Kidney (tissue), 14 donors: Measurements from ENCODE around the gene CNTN4. TPM values are rescaled to one million over a fixed set of nuclear protein-coding genes. Genes with fewer than 3 reads are reported as not detected.

Experiments used
- DNase-seq, 5 donors: peaks; one replicate each; pipeline ENCODE4 v3.0.0-alpha.2; 2013 to 2020
- FAIRE-seq: peaks from 2 replicates; lab custom pipeline; 2012; peaks lifted over from hg19 to GRCh38; lab: Jason Lieb, UNC
- H3K27ac ChIP-seq, 2 donors: one replicate each; pipeline ENCODE4 v1.7.0; 2013; ENCODE audit warnings: low read depth in 2 of 2, low read length in 2 of 2, inconsistent platforms in 1 of 2
- H3K27me3 ChIP-seq: one replicate; pipeline ENCODE4 v1.7.1; 2013; ENCODE audit warnings: low read length, inconsistent platforms; ENCODE audit not compliant: control insufficient read depth, insufficient read depth
- H3K36me3 ChIP-seq, 3 donors: one replicate each; pipeline versions ENCODE4 v1.7.0 to v1.7.1; 2013; ENCODE audit warnings: low read length in 3 of 3, control low read depth in 1 of 3, inconsistent platforms in 1 of 3; ENCODE audit not compliant: insufficient read depth in 3 of 3, control insufficient read depth in 2 of 3
- H3K4me1 ChIP-seq, 3 donors: one replicate each; pipeline versions ENCODE4 v1.7.0 to v1.7.1; 2013; ENCODE audit warnings: low read length in 3 of 3, inconsistent platforms in 1 of 3, low read depth in 1 of 3; ENCODE audit not compliant: control insufficient read depth in 2 of 3, insufficient read depth in 2 of 3
- H3K4me3 ChIP-seq, 3 donors: one replicate each; pipeline versions ENCODE4 v1.7.0 to v1.8.1; 2013; ENCODE audit warnings: low read length in 3 of 3, control low read depth in 1 of 3, inconsistent platforms in 1 of 3
- H3K9ac ChIP-seq, 3 donors: one replicate each; pipeline versions ENCODE4 v1.7.0 to v1.7.1; 2013; ENCODE audit warnings: low read length in 3 of 3, control low read depth in 1 of 3, inconsistent platforms in 1 of 3
- H3K9me3 ChIP-seq, 3 donors: one replicate each; pipeline versions ENCODE4 v1.7.0 to v1.7.1; 2013; ENCODE audit warnings: low read length in 3 of 3, control low read depth in 1 of 3, inconsistent platforms in 1 of 3; ENCODE audit not compliant: control insufficient read depth in 2 of 3, insufficient read depth in 1 of 3
- CTCF ChIP-seq: IDR thresholded peaks from 3 replicates; pipeline ENCODE4 v1.5.1; 2012; ENCODE audit warnings: mild to moderate bottlenecking, moderate library complexity, borderline replicate concordance; ENCODE audit not compliant: insufficient read depth; ENCODE audit errors: extremely low read depth
- intact Hi-C: fragments of 100-400 bp; cut with DNase I; formaldehyde crosslinking; loops from one replicate; pipeline ENCODE4 v1.11.1; 2022
- polyA plus RNA-seq: library from polyadenylated mRNA; stranded (reverse); fragments of 350-450 nt; fragmentation: Illumina TruSeq; extraction: RNeasy Lipid Tissue Mini Kit (QIAGEN cat#74804); gene quantifications from one replicate; pipeline ENCODE4 v1.2.3, GENCODE V29; 2014; ENCODE audit warnings: low read depth, low replicate concordance; ENCODE audit not compliant: insufficient read depth
- total RNA-seq: library from RNA; stranded (reverse); fragmentation: NEBNext Ultra II Directional; extraction: Animal tissue kit (Norgen Biotek cat#: 25700); gene quantifications from one replicate; pipeline ENCODE4 v1.2.1, GENCODE V29; 2021
- donor health status: control.
- donor health status: control.
- donor health status: control.
- donor health status: control.
- donor health status: control.
- donor health status: DM: yes; HTN: yes; CAD: no.
- donor health status: Normal renal cell carcinoma (clear cell type).

The CNTN4 gene
- total and polyA plus RNA-seq, 2 donors from 2014 or later, result 2.2 to 13.4 TPM

GRCh38 chr3:2540115-2540514, 441.4 kb downstream of the CNTN4 start:
- no peak overlapping the region for H3K4me3 ChIP-seq
- no peak for TF ChIP-seq CTCF
- intact Hi-C loops, result no loop called here
- no peak for FAIRE-seq
- H3K9me3 ChIP-seq, result no peaks in the 10 kb centered on the region
- DNase-seq, result no peak
- H3K4me1 ChIP-seq, result no peaks in the 10 kb centered on the region
- no peak overlapping the region for H3K9ac ChIP-seq
- no peaks in the 10 kb centered on the region for H3K36me3 ChIP-seq
- H3K27me3 ChIP-seq, result no peaks in the 10 kb centered on the region
- no peak overlapping the region for H3K27ac ChIP-seq

GRCh38 chr3:2543247-2543646, 444.6 kb downstream of the CNTN4 start:
- intact Hi-C loops, result no loop called here
- H3K9me3 ChIP-seq, result no peaks in the 10 kb centered on the region

DNA sequence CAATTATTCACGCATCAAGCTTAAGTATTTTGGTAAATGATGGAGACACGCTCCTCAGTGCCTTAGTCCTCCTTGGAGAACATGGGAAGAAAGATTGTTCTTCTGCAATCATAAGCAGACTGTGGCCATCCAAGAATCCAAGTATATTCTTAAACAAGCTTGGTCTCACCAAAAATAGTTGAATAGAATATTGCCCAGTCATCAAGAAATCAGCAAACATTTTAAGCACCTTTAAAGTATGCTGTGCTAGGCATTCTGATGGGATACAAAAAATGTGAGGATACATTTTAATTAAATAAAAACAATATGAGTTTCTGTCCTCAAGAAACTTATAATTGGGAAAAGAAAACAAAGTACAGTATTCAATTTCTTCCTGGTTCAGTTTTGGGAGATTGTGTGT, 445.5 kb downstream of the CNTN4 start:
- Histone ChIP-seq H3K4me1 (no peaks in the 10 kb centered on the region), H3K27me3 (no peaks in the 10 kb centered on the region)
- intact Hi-C loops, result no loop called here

More at GRCh38 chr3:2543247-2543646, 444.6 kb downstream of the CNTN4 start:
- no peak for DNase-seq
- no peak overlapping the region for H3K9ac ChIP-seq
- H3K27ac ChIP-seq, result no peak overlapping the region
- no peak overlapping the region for H3K4me3 ChIP-seq
- TF ChIP-seq CTCF, result no peak
- no peaks in the 10 kb centered on the region for H3K4me1 ChIP-seq
- no peak for FAIRE-seq
- H3K27me3 ChIP-seq, result no peaks in the 10 kb centered on the region
- H3K36me3 ChIP-seq, result no peaks in the 10 kb centered on the region

More for the DNA sequence above, 445.5 kb downstream of the CNTN4 start:
- no peak overlapping the region for H3K27ac ChIP-seq
- no peak overlapping the region for H3K9ac ChIP-seq
- no peak for TF ChIP-seq CTCF
- DNase-seq (no peak), FAIRE-seq (no peak)
- no peaks in the 10 kb centered on the region for H3K36me3 ChIP-seq
- no peaks in the 10 kb centered on the region for H3K9me3 ChIP-seq
- no peak overlapping the region for H3K4me3 ChIP-seq
